B cell (primary cell): ENCODE measurements around the gene TMEM44. TPM values are rescaled to one million over a fixed set of nuclear protein-coding genes. Genes with fewer than 3 reads are reported as not detected.

Source experiments
- ATAC-seq: fragments of 200-7000 bp; cut with Tn5 transposase; one replicate; pipeline ENCODE4 v1.10.0; 2021; ENCODE audit warnings: low read depth, mild to moderate bottlenecking, moderate number of reproducible peaks, moderate library complexity
- CTCF ChIA-PET: fragments of 350-600 bp; sonication (Branson Sonifier 250); formaldehyde crosslinking; loops from one replicate; lab custom pipeline; 2021; ENCODE audit warnings: antibody characterized with exemption, inconsistent platforms; lab: Charles Lee
- POLR2A ChIA-PET: fragments of 350-600 bp; sonication (Branson Sonifier 250); formaldehyde crosslinking; loops from one replicate; lab custom pipeline; 2021; ENCODE audit warnings: antibody characterized with exemption; lab: Charles Lee
- DNase-seq: peaks from one replicate; pipeline ENCODE4 v3.0.0; 2013
- H2AFZ ChIP-seq: 2 replicates; pipeline ENCODE4 v1.6.1; 2012; ENCODE audit warnings: mild to moderate bottlenecking, low read depth, low read length; ENCODE audit not compliant: insufficient read depth, poor library complexity, severe bottlenecking
- H3K27ac ChIP-seq, 2 donors: 1 replicate in 1 of 2; 2 replicates in 1 of 2; pipeline ENCODE4 v1.5.1; 2012 to 2013; ENCODE audit warnings: low read length in 2 of 2, mild to moderate bottlenecking in 2 of 2, moderate library complexity in 1 of 2
- H3K27me3 ChIP-seq, 4 experiments: fragments of 200-600 bp in 1 of 4; sonication (generic) in 1 of 4; replicated peaks in 1 of 4; 1 replicate in 2 of 4; 2 replicates in 2 of 4; pipeline versions ENCODE4 v1.6.1 to v1.7.0; 2013 to 2016; ENCODE audit warnings: low read length in 3 of 4, mild to moderate bottlenecking in 2 of 4, mixed read lengths in 1 of 4, moderate library complexity in 1 of 4; ENCODE audit not compliant: insufficient read depth in 4 of 4, control insufficient read depth in 3 of 4; ENCODE audit errors: control extremely low read depth in 1 of 4
- H3K36me3 ChIP-seq, 2 experiments: replicated peaks in 1 of 2; 1 replicate in 1 of 2; 2 replicates in 1 of 2; pipeline versions ENCODE4 v1.6.1 to v1.7.1; 2013; ENCODE audit warnings: low read length in 1 of 2; ENCODE audit not compliant: insufficient read depth in 2 of 2, control insufficient read depth in 1 of 2; ENCODE audit errors: control extremely low read depth in 1 of 2, extremely low read depth in 1 of 2
- H3K4me1 ChIP-seq, 2 donors: fragments of 200-600 bp in 1 of 2; sonication (generic) in 1 of 2; 1 replicate in 1 of 2; 2 replicates in 1 of 2; pipeline versions ENCODE4 v1.5.1 to v1.6.1; 2013 to 2017; ENCODE audit warnings: low read length in 2 of 2; ENCODE audit not compliant: control insufficient read depth in 2 of 2, insufficient read depth in 2 of 2
- H3K4me2 ChIP-seq: replicated peaks from 2 replicates; pipeline ENCODE3; 2012; ENCODE audit warnings: mild to moderate bottlenecking, low read depth, low read length; ENCODE audit not compliant: poor library complexity, severe bottlenecking
- H3K4me3 ChIP-seq, 5 experiments: fragments of 200-600 bp in 1 of 5; sonication (generic) in 1 of 5; 1 replicate in 3 of 5; 2 replicates in 2 of 5; pipeline versions ENCODE4 v1.5.1 to v1.7.0; 2011 to 2016; ENCODE audit warnings: low read length in 4 of 5, mild to moderate bottlenecking in 4 of 5, low read depth in 2 of 5, control low read depth in 1 of 5, moderate library complexity in 1 of 5; ENCODE audit not compliant: insufficient read depth in 1 of 5; ENCODE audit errors: control extremely low read depth in 1 of 5, extremely low read depth in 1 of 5
- H3K79me2 ChIP-seq: fragments of 200-600 bp; sonication (generic); one replicate; pipeline ENCODE4 v1.6.0; 2016; ENCODE audit warnings: low read length; ENCODE audit not compliant: control insufficient read depth, insufficient read depth
- H3K9ac ChIP-seq: fragments of 200-600 bp; sonication (generic); 2 replicates; pipeline ENCODE4 v1.6.1; 2017; ENCODE audit warnings: mild to moderate bottlenecking, low read length, moderate library complexity
- H3K9me3 ChIP-seq, 3 donors: one replicate each; pipeline versions ENCODE4 v1.6.1 to v1.7.1; 2013; ENCODE audit warnings: low read length in 2 of 3; ENCODE audit not compliant: control insufficient read depth in 2 of 3, insufficient read depth in 1 of 3; ENCODE audit errors: control extremely low read depth in 1 of 3
- H4K20me1 ChIP-seq: 2 replicates; pipeline ENCODE4 v1.6.0; 2012; ENCODE audit warnings: mild to moderate bottlenecking, low read length; ENCODE audit not compliant: insufficient read depth, control insufficient read depth, poor library complexity, severe bottlenecking
- H3K27ac Mint-ChIP-seq: one replicate; pipeline ENCODE4 v1.8.0; 2021; ENCODE audit warnings: mixed read lengths
- H3K27me3 Mint-ChIP-seq: one replicate; pipeline ENCODE4 v1.8.0; 2021; ENCODE audit warnings: mixed read lengths
- H3K4me1 Mint-ChIP-seq: one replicate; pipeline ENCODE4 v1.8.0; 2021; ENCODE audit warnings: mixed read lengths
- H3K4me3 Mint-ChIP-seq: one replicate; pipeline ENCODE4 v1.8.0; 2021; ENCODE audit warnings: mixed read lengths
- H3K9me3 Mint-ChIP-seq: one replicate; pipeline ENCODE4 v1.8.0; 2022; ENCODE audit warnings: mixed read lengths; ENCODE audit not compliant: insufficient read depth
- EZH2 ChIP-seq: IDR thresholded peaks from 2 replicates; pipeline ENCODE4 v1.6.1; 2012; ENCODE audit warnings: borderline replicate concordance, low read depth, mild to moderate bottlenecking, moderate library complexity, low read length; ENCODE audit not compliant: insufficient read depth, poor library complexity, severe bottlenecking
- WGBS: methylation state at CpG from one replicate; pipeline ENCODE4 v1.1.5; 2013; ENCODE audit warnings: missing lambda C conversion rate; ENCODE audit not compliant: insufficient coverage; 5-methylcytosine and 5-hydroxymethylcytosine counted together
- intact Hi-C: fragments of 100-400 bp; cut with micrococcal nuclease; formaldehyde crosslinking; loops from one replicate; pipeline ENCODE4 v1.10.0; 2022
- polyA plus RNA-seq: library from polyadenylated mRNA; depleted of rRNA; stranded (reverse); fragments of >200 nt; gene quantifications from 2 replicates; pipeline ENCODE4 v1.2.3, GENCODE V29; 2012
- total RNA-seq, 2 donors: library from RNA; stranded (reverse); fragments of 120-200 nt in 1 of 2; gene quantifications; 1 replicate in 1 of 2; 2 replicates in 1 of 2; pipeline versions ENCODE4 v1.2.3 to v1.2.4, GENCODE V29; 2013 to 2022
- TF ChIP-seq, protein P1 (sequence below): fragments of 200-600 bp; IDR thresholded peaks from one replicate; pipeline ENCODE4 v1.8.0; 2022; ENCODE audit warnings: antibody characterized with exemption, mild to moderate bottlenecking

Gene TMEM44
- total and polyA plus RNA-seq, 2 donors (not counting 1 experiment from before 2014, with no cell fraction given): 4.1 to 7.5 TPM

DNA sequence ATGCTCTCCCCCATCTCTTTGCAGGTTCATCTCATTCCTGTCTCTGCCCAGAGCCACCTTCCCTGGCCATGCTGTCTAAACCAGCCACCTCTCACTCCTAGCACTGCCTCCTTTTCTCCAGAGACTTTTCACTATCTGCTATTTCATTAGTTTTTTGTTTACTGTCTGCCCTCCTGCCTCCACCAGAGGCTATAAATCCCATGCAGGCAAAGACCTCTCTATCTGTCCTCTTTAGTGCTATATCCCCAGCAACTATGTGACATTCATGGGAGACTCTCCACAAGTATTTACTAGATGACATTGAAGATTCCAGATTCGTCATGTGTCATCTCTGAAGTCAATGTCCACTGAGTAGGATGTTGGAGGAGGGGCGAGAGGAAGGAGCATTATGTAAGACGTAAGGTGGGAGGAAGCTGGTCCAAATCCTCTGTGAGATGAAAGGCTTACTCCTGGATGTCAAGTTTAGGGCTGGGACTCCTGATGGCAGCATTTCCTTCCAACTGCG lies 49.0 kb upstream of the TMEM44 start:
- Histone ChIP-seq H3K9ac (no peak overlapping the region), H3K27me3 (no peaks in the 10 kb centered on the region), H3K4me3 (no peak overlapping the region), H3K4me2 (no peak overlapping the region), H3K9me3 (peaks cover 0 to 4% (median 0%) of the 10 kb centered on the region in 3 donors), H2AFZ (peak overlapping the region; percentile 29), H3K4me1 (peaks cover 15 to 26% of the 10 kb centered on the region in 2 donors), H4K20me1 (peaks cover 14% of the 10 kb centered on the region), H3K27ac (no peak overlapping the region), H3K79me2 (peaks cover 38% of the 10 kb centered on the region), H3K36me3 (peaks cover 0 to 2% of the 10 kb centered on the region in 2 experiments)
- H3K4me3 Mint-ChIP-seq: no peak overlapping the region
- no peak for TF ChIP-seq EZH2
- TF ChIP-seq, protein P1, sequence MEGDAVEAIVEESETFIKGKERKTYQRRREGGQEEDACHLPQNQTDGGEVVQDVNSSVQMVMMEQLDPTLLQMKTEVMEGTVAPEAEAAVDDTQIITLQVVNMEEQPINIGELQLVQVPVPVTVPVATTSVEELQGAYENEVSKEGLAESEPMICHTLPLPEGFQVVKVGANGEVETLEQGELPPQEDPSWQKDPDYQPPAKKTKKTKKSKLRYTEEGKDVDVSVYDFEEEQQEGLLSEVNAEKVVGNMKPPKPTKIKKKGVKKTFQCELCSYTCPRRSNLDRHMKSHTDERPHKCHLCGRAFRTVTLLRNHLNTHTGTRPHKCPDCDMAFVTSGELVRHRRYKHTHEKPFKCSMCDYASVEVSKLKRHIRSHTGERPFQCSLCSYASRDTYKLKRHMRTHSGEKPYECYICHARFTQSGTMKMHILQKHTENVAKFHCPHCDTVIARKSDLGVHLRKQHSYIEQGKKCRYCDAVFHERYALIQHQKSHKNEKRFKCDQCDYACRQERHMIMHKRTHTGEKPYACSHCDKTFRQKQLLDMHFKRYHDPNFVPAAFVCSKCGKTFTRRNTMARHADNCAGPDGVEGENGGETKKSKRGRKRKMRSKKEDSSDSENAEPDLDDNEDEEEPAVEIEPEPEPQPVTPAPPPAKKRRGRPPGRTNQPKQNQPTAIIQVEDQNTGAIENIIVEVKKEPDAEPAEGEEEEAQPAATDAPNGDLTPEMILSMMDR: no peak
- intact Hi-C loops: loop anchor here (1.0 to 10.0 kb wide), 7 partner anchors 10 to 589 kb away; partner anchors contain the start of genes LSG1 and XXYLT1
- 47% methylated on average over 4 of the region's 4 CpGs for WGBS
- CTCF ChIA-PET: interaction anchor here (0.6 to 13.4 kb wide), 80 partner anchors 9 to 860 kb away, joined by 3 to 231 read pairs (median 4); partner anchors contain the start of genes LSG1 and XXYLT1
- no peaks in the 10 kb centered on the region for H3K27me3 Mint-ChIP-seq
- no peaks in the 10 kb centered on the region for H3K9me3 Mint-ChIP-seq
- ATAC-seq (no peak), DNase-seq (no peak)
- peak overlapping the region; percentile 41 for H3K27ac Mint-ChIP-seq
- H3K4me1 Mint-ChIP-seq: peaks cover 41% of the 10 kb centered on the region
- POLR2A ChIA-PET: interaction anchor here (0.7 to 1.4 kb wide), 7 partner anchors 9 to 861 kb away, joined by 3 to 9 read pairs (median 4); partner anchors contain the start of genes LSG1, PPP1R2 and XXYLT1

GRCh38 chr3:194680888-194681615 lies 47.8 kb upstream of the TMEM44 start:
- intact Hi-C loops: loop anchor here (10.0 kb wide), 1 partner anchor 194 kb away; no protein-coding TSS in a partner anchor
- POLR2A ChIA-PET: no interaction called here

More at GRCh38 chr3:194680888-194681615, 47.8 kb upstream of the TMEM44 start:
- no peak overlapping the region for H3K4me3 Mint-ChIP-seq
- no peak for TF ChIP-seq EZH2
- no peaks in the 10 kb centered on the region for H3K9me3 Mint-ChIP-seq
- Histone ChIP-seq H3K4me1 (peaks cover 15 to 20% of the 10 kb centered on the region in 2 donors), H4K20me1 (peaks cover 2% of the 10 kb centered on the region), H3K9ac (no peak overlapping the region), H3K27me3 (no peaks in the 10 kb centered on the region), H3K36me3 (no peaks in the 10 kb centered on the region), H3K9me3 (no peaks in the 10 kb centered on the region), H3K4me3 (no peak overlapping the region), H3K27ac (no peak overlapping the region), H2AFZ (peak overlapping the region; percentile 10), H3K79me2 (peaks cover 26% of the 10 kb centered on the region), H3K4me2 (no peak overlapping the region)
- CTCF ChIA-PET: interaction anchor here (0.9 to 13.4 kb wide), 9 partner anchors 10 to 590 kb away, joined by 3 to 231 read pairs (median 57); partner anchors contain the start of genes LSG1 and XXYLT1
- H3K4me1 Mint-ChIP-seq: peaks cover 37% of the 10 kb centered on the region
- peak overlapping the region; percentile 23 for H3K27ac Mint-ChIP-seq
- ATAC-seq: no peak
- no peak for DNase-seq
- peaks cover 3% of the 10 kb centered on the region for H3K27me3 Mint-ChIP-seq
- 89% methylated on average over 9 of the region's 11 CpGs for WGBS
